CD14-positive monocyte (primary cell): Measurements from ENCODE around the gene PAX9. TPM values are rescaled to one million over a fixed set of nuclear protein-coding genes. Genes with fewer than 3 reads are reported as not detected.

Experiments
- DNase-seq, 3 donors: peaks; one replicate each; pipeline ENCODE4 v3.0.0-alpha.2; 2011 to 2022
- H2AFZ ChIP-seq: 2 replicates; pipeline ENCODE4 v1.6.0; 2012; ENCODE audit warnings: mild to moderate bottlenecking, low read depth, low read length, inconsistent platforms; ENCODE audit not compliant: insufficient read depth, poor library complexity, severe bottlenecking
- H3K27ac ChIP-seq, 2 donors: 1 replicate in 1 of 2; 2 replicates in 1 of 2; pipeline ENCODE4 v1.5.1; 2012 to 2013; ENCODE audit warnings: low read length in 2 of 2, control low read depth in 1 of 2, inconsistent platforms in 1 of 2, low read depth in 1 of 2, mild to moderate bottlenecking in 1 of 2
- H3K27me3 ChIP-seq, 2 donors: one replicate each; pipeline versions ENCODE4 v1.6.0 to v1.6.1; 2011 to 2013; ENCODE audit warnings: low read length in 2 of 2; ENCODE audit not compliant: control insufficient read depth in 2 of 2, insufficient read depth in 2 of 2
- H3K36me3 ChIP-seq, 2 donors: replicated peaks in 1 of 2; 1 replicate in 1 of 2; 2 replicates in 1 of 2; pipeline versions ENCODE4 v1.5.1 to v1.6.1; 2012 to 2013; ENCODE audit warnings: low read length in 2 of 2, control low read depth in 1 of 2, inconsistent platforms in 1 of 2, mild to moderate bottlenecking in 1 of 2; ENCODE audit not compliant: insufficient read depth in 2 of 2, control insufficient read depth in 1 of 2
- H3K4me1 ChIP-seq, 2 donors: 1 replicate in 1 of 2; 2 replicates in 1 of 2; pipeline versions ENCODE4 v1.5.1 to v1.6.1; 2012 to 2013; ENCODE audit warnings: low read length in 2 of 2, control low read depth in 1 of 2, inconsistent platforms in 1 of 2, mild to moderate bottlenecking in 1 of 2, moderate library complexity in 1 of 2; ENCODE audit not compliant: insufficient read depth in 2 of 2, control insufficient read depth in 1 of 2
- H3K4me2 ChIP-seq: replicated peaks from 2 replicates; pipeline ENCODE3; 2012; ENCODE audit warnings: low read length, moderate library complexity, mild to moderate bottlenecking; ENCODE audit not compliant: poor library complexity, severe bottlenecking; ENCODE audit errors: extremely low read depth
- H3K4me3 ChIP-seq, 3 experiments: fragments of 200-600 bp in 1 of 3; sonication (generic) in 1 of 3; replicated peaks in 1 of 3; 1 replicate in 2 of 3; 2 replicates in 1 of 3; pipeline ENCODE4 v1.5.1; 2011 to 2013; ENCODE audit warnings: low read length in 3 of 3, mild to moderate bottlenecking in 3 of 3, control low read depth in 2 of 3, low read depth in 2 of 3, inconsistent platforms in 1 of 3, moderate library complexity in 1 of 3
- H3K79me2 ChIP-seq: 2 replicates; pipeline ENCODE4 v1.6.0; 2012; ENCODE audit warnings: mild to moderate bottlenecking, control low read depth, inconsistent platforms, low read length, moderate library complexity; ENCODE audit not compliant: insufficient read depth
- H3K9ac ChIP-seq: 2 replicates; pipeline ENCODE4 v1.6.0; 2017; ENCODE audit warnings: low read length, mild to moderate bottlenecking; ENCODE audit not compliant: insufficient read depth, poor library complexity, severe bottlenecking
- H3K9me3 ChIP-seq, 2 donors: replicated peaks in 1 of 2; 1 replicate in 1 of 2; 2 replicates in 1 of 2; pipeline versions ENCODE4 v1.5.1 to v1.6.1; 2012 to 2013; ENCODE audit warnings: low read length in 2 of 2, control low read depth in 1 of 2; ENCODE audit not compliant: control insufficient read depth in 1 of 2, insufficient read depth in 1 of 2
- H4K20me1 ChIP-seq: 2 replicates; pipeline ENCODE4 v1.6.0; 2012; ENCODE audit warnings: mild to moderate bottlenecking, low read length, control low read depth, moderate library complexity; ENCODE audit not compliant: insufficient read depth
- H3K27ac Mint-ChIP-seq, 7 donors: one replicate each; pipeline ENCODE4 v1.8.0; 2020; ENCODE audit warnings: mild to moderate bottlenecking in 7 of 7, mixed read lengths in 7 of 7, moderate library complexity in 6 of 7, inconsistent platforms in 2 of 7
- H3K27me3 Mint-ChIP-seq, 3 donors: one replicate each; pipeline ENCODE4 v1.8.0; 2021 to 2022; ENCODE audit warnings: low read depth in 3 of 3, mild to moderate bottlenecking in 3 of 3, mixed read lengths in 3 of 3, moderate library complexity in 3 of 3, inconsistent platforms in 1 of 3
- H3K36me3 Mint-ChIP-seq, 2 donors: one replicate each; pipeline ENCODE4 v1.8.0; 2020; ENCODE audit warnings: mixed read lengths in 2 of 2, inconsistent platforms in 1 of 2, mild to moderate bottlenecking in 1 of 2
- H3K4me1 Mint-ChIP-seq: one replicate; pipeline ENCODE4 v1.8.0; 2020; ENCODE audit warnings: mild to moderate bottlenecking, mixed read lengths
- H3K4me3 Mint-ChIP-seq, 2 donors: one replicate each; pipeline ENCODE4 v1.8.0; 2020; ENCODE audit warnings: mild to moderate bottlenecking in 2 of 2, mixed read lengths in 2 of 2, moderate library complexity in 1 of 2
- H3K9me3 Mint-ChIP-seq, 7 donors: one replicate each; pipeline ENCODE4 v1.8.0; 2020 to 2022; ENCODE audit warnings: mixed read lengths in 7 of 7, mild to moderate bottlenecking in 6 of 7, moderate library complexity in 6 of 7, inconsistent platforms in 2 of 7
- CTCF ChIP-seq: fragments of 200-600 bp; IDR thresholded peaks from one replicate; pipeline ENCODE4 v1.8.0; 2022; ENCODE audit warnings: antibody characterized with exemption, mild to moderate bottlenecking
- WGBS: methylation state at CpG from one replicate; pipeline ENCODE4 v1.1.5; 2013; ENCODE audit warnings: missing lambda C conversion rate; ENCODE audit not compliant: insufficient coverage; 5-methylcytosine and 5-hydroxymethylcytosine counted together
- intact Hi-C, 2 donors: fragments of 100-400 bp; cut with micrococcal nuclease; formaldehyde crosslinking; loops; one replicate each; pipeline versions ENCODE4 v1.15.0 to v1.15.1; 2023
- polyA plus RNA-seq, 3 donors: library from polyadenylated mRNA; depleted of rRNA in 1 of 3; unstranded in 2 of 3; stranded (reverse) in 1 of 3; fragments of 300-500 nt in 2 of 3; fragments of >200 nt in 1 of 3; fragmentation: Illumina TruSeq in 2 of 3; gene quantifications; 1 replicate in 2 of 3; 2 replicates in 1 of 3; pipeline ENCODE4 v1.2.3, GENCODE V29; 2012 to 2021

Gene PAX9
- polyA plus RNA-seq, 3 donors = not detected

- no peak overlapping the region for H2AFZ ChIP-seq
- Mint-ChIP-seq H3K27ac (no peak overlapping the region), H3K4me1 (peaks cover 22% of the 10 kb centered on the region), H3K27me3 (peaks cover 91 to 99% (median 93%) of the 10 kb centered on the region in 3 donors), H3K4me3 (peak overlapping the region in 1 of 2 donors; percentile 30), H3K36me3 (peaks cover 3 to 18% of the 10 kb centered on the region in 2 donors), H3K9me3 (peaks cover 8 to 46% (median 30%) of the 10 kb centered on the region in 7 donors)
- no peak overlapping the region for H3K4me3 ChIP-seq
- H3K4me1 ChIP-seq = peaks cover 0 to 7% of the 10 kb centered on the region in 2 donors
- H3K79me2 ChIP-seq = no peaks in the 10 kb centered on the region
- DNase-seq = no peak
- H4K20me1 ChIP-seq = no peaks in the 10 kb centered on the region
- peaks cover 94 to 97% of the 10 kb centered on the region in 2 donors for H3K27me3 ChIP-seq
- H3K27ac ChIP-seq = no peak overlapping the region
- no peak overlapping the region for H3K9ac ChIP-seq
- no peak overlapping the region for H3K4me2 ChIP-seq
- H3K9me3 ChIP-seq = peaks cover 24 to 50% of the 10 kb centered on the region in 2 donors
- H3K36me3 ChIP-seq = no peaks in the 10 kb centered on the region
- TF ChIP-seq CTCF = no peak
- intact Hi-C loops = no loop called here
Measured at GRCh38 chr14:36652542-36653201, 9.0 kb upstream of the PAX9 start.

GRCh38 chr14:36653413-36653812 is 8.2 kb upstream of the PAX9 start:
- no peak overlapping the region for H3K9ac ChIP-seq
- TF ChIP-seq CTCF = no peak
- H3K4me1 ChIP-seq = peaks cover 0 to 7% of the 10 kb centered on the region in 2 donors
- H3K36me3 Mint-ChIP-seq = peaks cover 3 to 16% of the 10 kb centered on the region in 2 donors
- H3K4me2 ChIP-seq = no peak overlapping the region
- no peak overlapping the region for H3K4me3 ChIP-seq
- H3K27me3 Mint-ChIP-seq = peaks cover 90 to 99% (median 93%) of the 10 kb centered on the region in 3 donors
- peaks cover 90 to 97% of the 10 kb centered on the region in 2 donors for H3K27me3 ChIP-seq
- H3K4me3 Mint-ChIP-seq = peak overlapping the region in 1 of 2 donors; percentile 30
- H3K4me1 Mint-ChIP-seq = peaks cover 19% of the 10 kb centered on the region
- H3K9me3 ChIP-seq = peaks cover 24 to 51% of the 10 kb centered on the region in 2 donors
- H3K9me3 Mint-ChIP-seq = peaks cover 8 to 40% (median 28%) of the 10 kb centered on the region in 7 donors
- intact Hi-C loops = no loop called here
- H3K79me2 ChIP-seq = no peaks in the 10 kb centered on the region
- H3K36me3 ChIP-seq = no peaks in the 10 kb centered on the region
- no peak overlapping the region for H3K27ac ChIP-seq
- H4K20me1 ChIP-seq = no peaks in the 10 kb centered on the region
- no CpG with 5 or more reads among the region's 3 CpGs for WGBS
- H3K27ac Mint-ChIP-seq = no peak overlapping the region
- no peak for DNase-seq
- no peak overlapping the region for H2AFZ ChIP-seq
